Hematopoietic multipotent progenitor cell treated with erythropoietin and hydrocortisone succinate and interleukin-3 and kit ligand, for 4 days (in vitro differentiated cells): Measurements from ENCODE around the gene GTF3C5.

ENCODE experiments used
- DNase-seq: peaks from one replicate; pipeline ENCODE4 v3.0.0-alpha.2; 2015

The GTF3C5 gene

DNA sequence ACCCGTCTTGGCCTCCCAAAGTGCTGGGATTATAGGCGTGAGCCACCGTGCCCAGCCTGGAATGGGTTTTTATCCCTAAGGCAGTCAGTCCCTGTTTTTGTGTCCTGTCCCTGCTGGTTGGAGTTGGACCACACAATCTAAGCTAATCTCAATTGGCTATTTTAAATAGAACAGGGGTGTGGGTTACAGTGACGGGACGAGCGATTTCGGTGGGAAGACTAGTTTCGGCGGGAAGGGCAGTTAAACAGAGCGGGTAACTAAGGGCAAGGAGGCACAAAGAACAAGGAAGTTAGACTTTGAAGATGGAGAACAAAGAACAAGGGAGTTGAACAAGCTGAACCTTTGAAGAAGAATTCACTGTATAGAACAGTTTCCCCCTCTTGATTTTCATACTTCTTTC lies 1.4 kb downstream of the GTF3C5 start:
- DNase-seq, result no peak

DNA sequence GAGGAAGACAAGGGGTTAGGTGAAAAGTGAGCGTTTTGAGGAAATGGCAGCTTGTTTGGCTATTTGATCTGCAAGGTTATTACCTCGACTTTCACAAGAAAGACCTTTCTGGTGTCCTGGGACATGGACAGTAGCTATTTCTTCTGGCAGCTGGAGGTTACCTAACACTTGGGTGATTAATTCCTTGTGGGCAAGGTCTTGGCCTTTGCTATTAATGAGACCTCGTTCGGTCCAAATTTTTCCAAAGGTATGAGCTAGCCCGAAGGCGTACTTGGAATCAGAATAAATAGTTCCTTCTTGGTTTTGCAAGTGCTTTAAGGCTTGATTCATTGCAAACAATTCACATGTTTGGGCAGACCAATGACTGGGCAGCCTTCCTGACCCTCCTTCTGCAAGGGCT lies 4.9 kb downstream of the GTF3C5 start:
- no peak for DNase-seq

GRCh38 chr9:133037775-133038515 lies 7.1 kb downstream of the GTF3C5 start:
- DNase-seq, result no peak

DNA sequence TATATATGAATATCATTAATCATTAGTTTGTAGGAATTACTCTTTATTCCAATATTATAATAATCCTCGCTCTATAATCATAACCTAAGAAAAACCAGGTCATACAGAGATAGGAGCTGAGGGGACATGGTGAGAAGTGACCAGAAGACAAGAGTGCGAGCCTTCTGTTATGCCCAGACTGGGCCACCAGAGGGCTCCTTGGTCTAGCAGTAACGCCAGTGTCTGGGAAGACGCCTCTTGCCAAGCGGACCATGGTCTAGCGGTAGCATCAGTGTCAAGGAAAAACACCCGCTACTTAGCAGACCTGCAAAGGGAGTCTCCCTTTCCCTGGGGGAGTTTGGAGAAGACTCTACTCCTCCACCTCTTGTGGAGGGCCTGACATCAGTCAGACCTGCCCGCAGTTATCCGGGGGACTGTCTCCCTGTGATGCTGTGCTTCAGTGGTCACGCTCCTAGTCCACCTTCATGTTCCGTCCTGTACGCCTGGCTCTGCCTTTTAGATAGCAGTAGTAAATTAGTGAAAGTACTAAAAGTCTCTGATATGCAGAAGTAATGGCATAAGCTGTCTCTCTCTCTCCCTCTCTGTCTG lies 10.2 kb downstream of the GTF3C5 start:
- DNase-seq, result peak; percentile 74

DNA sequence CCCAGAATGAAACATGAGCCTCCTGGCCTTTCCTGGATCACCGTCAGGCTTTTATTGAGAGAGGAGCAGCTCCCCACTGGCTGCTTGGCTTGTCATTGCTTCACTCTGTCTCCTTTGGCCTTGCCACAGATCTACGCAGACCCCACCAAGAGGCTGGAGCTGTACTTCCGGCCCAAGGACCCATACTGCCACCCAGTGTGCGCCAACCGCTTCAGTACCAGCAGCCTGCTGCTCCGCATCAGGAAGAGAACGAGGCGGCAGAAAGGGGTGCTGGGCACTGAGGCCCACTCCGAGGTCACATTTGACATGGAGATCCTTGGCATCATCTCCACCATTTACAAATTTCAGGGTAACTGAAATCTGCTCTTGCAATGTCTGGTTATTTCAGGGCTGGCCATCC lies 11.2 kb downstream of the GTF3C5 start:
- no peak for DNase-seq

DNA sequence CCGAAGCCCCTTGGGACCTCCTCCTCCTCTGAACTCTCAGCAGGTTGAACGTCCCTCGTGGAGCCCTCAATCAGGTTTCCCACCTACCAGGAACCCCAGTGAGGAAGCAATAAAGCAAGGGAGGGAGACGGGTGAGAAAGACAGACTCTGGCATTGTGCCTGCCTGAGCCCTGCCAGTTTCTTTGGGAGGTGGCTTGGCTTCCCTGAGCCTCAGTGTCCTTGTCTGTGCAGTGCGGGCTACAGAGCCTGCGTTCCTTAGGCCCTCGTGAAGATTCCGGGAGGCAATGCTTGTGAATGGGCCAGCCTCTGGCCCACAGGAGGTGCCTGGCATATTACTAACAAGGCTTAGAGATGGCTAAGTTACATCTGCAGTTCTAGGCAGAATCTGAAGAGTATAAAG lies 11.9 kb downstream of the GTF3C5 start:
- DNase-seq, result no peak

- DNase-seq, result no peak
Observed at GRCh38 chr9:133043449-133044035, 12.7 kb downstream of the GTF3C5 start.

GRCh38 chr9:133044125-133044524 lies 13.3 kb downstream of the GTF3C5 start:
- DNase-seq, result no peak

GRCh38 chr9:133044661-133045060 lies 13.9 kb downstream of the GTF3C5 start:
- no peak for DNase-seq

DNA sequence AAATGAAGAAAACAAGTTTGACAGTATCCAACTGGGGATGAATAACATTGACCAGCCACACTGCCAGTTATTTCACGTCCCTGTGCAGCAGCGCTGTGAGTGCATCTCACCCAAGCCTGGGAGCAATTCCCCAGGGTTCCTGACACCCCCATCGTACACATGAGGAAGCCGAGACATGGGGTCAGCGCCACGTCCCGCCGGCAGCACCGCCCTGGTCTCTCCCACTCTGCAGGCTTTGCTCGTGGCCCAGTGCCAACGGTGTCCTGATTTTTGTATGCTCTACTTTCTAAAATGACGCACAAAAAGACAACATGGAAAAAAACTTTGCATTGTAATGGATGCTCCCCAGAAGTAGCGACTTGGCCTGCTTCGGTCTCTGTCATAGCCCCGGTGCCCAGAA lies 14.3 kb downstream of the GTF3C5 start:
- no peak for DNase-seq

DNA sequence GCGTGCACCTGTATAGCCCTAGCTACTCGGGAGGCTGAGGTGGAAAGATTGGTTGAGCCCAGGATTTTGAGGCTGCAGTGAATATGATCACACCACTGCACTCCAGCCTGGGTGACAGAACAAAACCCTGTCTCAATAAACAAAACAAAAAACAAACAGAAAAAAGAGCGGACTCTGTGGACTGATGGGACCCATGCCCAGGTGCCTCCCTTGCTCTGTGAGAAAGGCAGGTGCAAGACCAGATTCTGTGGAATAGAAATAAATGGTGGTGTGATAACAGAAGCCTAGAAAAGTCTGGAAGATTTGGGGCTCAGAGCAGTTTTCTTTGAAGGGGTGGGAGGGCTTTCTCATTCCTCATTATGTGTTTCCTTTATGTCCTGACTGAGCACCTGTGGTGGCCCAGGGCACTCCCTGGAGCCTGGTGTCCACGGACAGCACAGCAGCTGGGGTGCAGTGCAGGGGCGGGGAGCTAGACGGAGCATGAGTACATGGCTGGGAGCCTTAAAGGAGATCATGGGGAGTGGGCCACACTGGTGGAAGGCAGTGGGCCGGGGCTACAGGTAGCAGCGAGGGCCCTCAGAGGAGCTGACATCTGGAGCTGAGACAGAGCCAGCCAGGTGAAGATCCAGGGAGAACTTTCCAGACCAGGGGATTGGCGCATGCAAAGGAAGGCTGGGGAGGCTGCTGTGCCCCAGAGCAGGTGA lies 15.6 kb downstream of the GTF3C5 start:
- DNase-seq, result no peak

GRCh38 chr9:133046900-133047295 lies 16.1 kb downstream of the GTF3C5 start:
- DNase-seq, result no peak

GRCh38 chr9:133048595-133048994 lies 17.8 kb downstream of the GTF3C5 start:
- peak; percentile 82 for DNase-seq

- DNase-seq, result no peak
Observed at GRCh38 chr9:133049043-133049442, 18.2 kb downstream of the GTF3C5 start.

DNA sequence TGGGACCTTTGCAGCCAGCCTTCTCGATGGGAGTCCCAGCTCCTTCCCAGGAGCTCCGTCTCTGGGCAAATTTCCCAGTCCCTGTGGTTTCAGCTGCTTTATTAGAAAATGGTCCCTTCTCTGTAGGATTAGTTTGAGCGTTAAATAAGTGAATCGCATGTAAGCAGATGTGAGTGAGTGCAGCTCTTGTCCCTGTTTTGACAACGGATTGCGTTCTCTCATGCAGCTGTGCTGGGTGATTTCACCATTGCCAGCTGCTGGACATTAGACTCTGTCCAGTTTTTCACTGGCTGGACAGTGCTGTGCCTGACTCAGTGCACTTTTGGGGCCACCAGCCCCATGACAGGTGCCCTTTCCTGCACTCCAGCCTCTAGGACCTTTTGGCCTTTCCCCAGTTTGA lies 19.3 kb downstream of the GTF3C5 start:
- DNase-seq, result no peak

GRCh38 chr9:133050781-133051180 lies 20.0 kb downstream of the GTF3C5 start:
- no peak for DNase-seq

GRCh38 chr9:133051281-133051900 lies 20.6 kb downstream of the GTF3C5 start:
- no peak for DNase-seq

DNA sequence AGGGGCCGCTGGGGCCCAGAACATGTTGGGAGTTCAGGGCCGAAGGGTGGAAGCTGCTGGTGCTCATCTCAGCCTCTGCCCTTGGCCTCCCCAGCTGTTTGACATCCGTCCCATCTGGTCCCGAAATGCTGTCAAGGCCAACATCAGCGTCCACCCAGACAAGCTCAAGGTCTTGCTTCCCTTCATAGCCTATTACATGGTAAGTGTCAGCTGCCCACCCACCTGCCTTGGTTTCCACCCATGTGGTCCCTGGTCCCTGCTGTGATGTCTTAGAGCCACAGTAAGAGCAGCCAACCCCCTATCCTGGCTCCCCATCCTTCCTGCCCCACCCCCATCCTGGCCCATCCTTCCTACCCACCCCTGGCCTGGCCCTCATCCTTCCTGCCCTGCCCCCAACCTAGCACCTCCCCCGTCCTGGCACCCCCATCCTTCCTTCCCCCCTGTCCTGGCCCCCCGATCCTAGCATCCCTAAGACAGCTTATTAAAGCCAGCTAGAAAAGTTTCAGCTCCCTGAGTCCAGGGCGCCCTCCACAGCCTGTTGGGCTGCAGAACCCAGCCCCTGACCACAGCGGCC lies 21.3 kb downstream of the GTF3C5 start:
- DNase-seq, result no peak

DNA sequence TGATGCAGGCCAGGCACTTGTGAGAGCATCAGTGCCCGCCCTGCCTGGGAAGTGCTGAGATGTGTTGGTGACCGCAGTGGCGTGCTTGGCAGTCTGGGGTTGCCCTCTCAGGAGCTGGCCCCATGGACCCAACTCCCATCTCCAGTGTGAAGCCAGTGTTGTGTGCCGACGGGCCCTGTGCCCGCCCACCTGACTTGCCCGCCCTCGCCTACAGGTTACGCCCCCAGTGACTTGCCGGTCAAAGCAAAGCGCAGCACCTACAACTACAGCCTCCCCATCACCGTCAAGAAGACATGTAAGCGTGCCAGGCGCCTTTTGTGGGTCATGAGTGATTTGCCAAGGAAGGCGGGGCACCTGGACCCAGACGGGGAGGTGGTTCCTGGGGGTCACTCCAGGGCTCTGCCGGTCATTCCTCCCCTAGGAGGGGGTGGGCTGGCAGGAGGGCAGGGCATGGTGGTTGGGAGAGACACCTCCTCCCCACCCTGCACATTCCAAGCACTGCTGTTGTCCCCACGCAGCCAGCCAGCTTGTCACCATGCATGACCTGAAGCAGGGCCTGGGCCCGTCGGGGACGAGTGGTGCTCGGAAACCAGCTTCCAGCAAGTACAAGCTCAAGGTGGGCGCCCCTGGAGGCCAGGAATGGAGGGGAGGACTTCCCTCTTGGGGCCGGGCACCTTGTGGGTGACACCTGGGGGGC lies 23.5 kb downstream of the GTF3C5 start:
- DNase-seq, result no peak

DNA sequence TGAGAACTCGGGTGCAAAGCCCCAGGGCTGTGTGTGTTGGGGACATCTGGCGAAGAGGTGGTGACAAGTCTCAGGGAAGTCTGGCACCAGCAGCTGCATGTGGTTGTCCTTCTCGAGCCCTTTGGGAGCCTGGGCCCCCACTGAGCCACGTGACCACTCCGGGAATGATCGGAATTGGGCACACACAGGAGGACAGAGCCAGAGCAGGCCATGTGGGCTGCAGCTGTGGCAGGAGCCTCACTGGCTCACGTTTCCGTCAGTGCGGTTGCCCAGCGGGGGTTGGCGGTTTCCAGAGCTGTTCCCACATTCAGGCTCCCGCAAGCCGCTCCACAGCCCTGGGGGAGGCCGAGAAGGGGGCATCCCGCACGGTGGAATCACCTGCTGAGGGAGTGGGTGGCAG lies 24.2 kb downstream of the GTF3C5 start:
- DNase-seq, result no peak

GRCh38 chr9:133055788-133056420 lies 25.1 kb downstream of the GTF3C5 start:
- DNase-seq, result no peak

DNA sequence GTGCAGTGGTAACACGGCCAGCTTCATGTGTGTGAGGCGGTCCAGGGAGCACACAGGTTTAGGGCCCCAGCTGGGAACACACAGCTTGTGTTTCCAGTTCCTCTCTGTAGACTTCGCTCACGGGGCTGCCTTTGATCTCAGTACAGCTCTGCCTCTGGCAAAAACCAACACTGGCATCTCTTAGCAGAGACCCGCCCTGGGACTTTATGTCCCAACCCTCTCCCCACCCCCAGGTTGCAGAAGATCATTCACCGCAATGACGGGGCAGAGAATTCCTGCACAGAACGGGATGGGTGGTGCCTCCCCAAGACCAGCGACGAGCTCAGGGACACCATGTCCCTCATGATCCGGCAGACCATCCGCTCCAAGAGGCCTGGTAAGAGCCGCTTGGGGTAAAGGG lies 25.7 kb downstream of the GTF3C5 start:
- DNase-seq, result peak; percentile 22
